NCI-H345 treated with DMSO at 0.1 percent for 48 hours (cell line): ENCODE data around the gene TGFB2.
A peak's percentile ranks its signal among the peaks of the same experiment; 100 is the strongest.

Source experiments
- DNase-seq: peaks from one replicate; lab custom pipeline; 2025; ENCODE audit not compliant: unreplicated experiment; lab: John Stamatoyannopoulos, UW

Gene TGFB2

DNA sequence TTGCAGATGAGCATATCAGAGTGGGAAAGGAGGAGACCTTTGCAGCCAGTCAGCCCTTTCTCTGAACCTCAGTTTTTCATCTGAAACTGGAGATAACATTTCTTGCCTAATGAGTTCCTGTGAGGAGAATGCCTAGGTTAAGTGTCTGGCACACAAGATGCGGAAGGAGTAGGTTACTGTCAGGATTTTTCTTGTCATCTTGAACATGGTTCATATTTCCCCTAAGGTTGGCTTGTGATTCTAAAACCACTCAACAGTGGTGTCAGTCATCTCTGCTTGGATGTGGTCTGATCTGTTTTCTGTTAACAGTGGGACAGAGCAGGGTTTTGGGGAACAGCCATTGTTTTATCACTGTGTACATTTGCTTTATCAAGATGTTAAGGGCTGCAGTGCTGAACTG lies 70.6 kb downstream of the TGFB2 start:
- DNase-seq, result no peak

DNA sequence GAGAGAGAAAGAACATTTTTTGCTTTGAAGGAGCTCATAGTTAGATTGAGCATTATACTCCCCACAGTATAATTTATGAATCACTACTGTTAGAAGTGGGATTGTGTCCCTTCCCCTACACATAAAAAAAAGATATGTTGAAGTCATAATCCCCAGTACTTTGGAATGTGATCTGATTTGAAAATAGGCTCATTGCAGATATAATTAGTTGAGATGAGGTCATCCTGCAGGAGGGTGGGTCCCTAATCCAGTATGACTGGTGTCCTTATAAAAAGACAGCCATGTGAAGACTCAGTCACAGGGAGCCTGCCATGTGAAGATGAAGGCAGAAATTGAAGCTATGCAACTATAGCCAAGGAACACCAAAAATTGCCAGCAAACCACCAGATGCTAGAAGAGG lies 76.4 kb downstream of the TGFB2 start:
- no peak for DNase-seq

DNA sequence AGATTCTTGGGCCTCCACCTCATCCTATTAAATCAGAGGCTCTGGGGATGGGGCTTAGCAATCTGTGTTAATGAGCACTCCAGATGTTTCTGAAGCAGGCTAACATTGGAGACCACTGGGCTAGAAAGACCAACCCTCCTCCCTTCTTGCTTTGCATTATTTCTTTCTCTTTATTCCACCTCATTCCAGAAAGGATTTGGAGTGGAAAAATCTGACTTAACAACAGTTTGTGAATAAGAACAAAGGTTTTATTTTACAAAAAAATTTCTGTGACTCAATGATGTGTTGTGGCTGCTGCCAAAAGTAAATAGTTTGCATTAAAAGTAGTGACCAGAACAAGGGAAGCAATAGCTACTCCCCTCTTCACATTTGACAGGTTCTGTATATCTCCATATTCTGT lies 79.4 kb downstream of the TGFB2 start:
- no peak for DNase-seq

DNA sequence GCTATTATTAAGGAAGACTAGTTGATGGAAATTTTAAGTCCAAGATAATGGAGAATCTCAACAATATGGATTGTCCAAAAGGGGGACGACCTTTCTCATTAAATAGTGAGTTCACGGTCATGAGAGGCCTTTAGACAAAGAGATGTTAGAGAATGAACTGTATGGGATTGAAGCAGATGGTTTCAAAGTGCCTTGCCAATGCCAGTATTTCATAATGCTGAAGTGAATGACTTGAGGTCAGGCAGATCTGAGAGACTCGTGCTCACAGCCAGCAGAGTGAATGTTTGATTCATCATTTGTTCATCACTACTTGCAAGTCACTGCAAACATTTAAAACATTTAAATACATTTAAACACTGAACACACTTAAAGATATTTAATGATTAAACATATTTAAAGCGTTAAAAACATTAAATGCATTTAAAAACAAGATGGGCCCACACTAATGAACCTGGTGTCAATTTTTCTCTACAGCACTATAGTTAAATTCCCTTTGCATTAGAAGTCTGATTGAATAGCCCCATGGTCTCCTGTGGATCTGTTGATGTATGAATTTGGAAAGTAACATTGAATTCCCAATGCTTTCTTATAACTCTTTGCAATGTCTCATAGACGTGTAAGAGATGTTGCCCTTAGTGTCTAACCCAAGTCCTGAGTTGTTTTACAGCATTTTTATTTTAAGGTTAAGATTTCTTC lies 80.7 kb downstream of the TGFB2 start:
- DNase-seq, result no peak

GRCh38 chr1:218426343-218426657 lies 81.2 kb downstream of the TGFB2 start:
- peak; percentile 3 for DNase-seq

- no peak for DNase-seq
These were observed 84.2 kb downstream of the TGFB2 start for GRCh38 chr1:218429301-218429700.

- no peak for DNase-seq
These were observed 85.2 kb downstream of the TGFB2 start for GRCh38 chr1:218430346-218430745.

DNA sequence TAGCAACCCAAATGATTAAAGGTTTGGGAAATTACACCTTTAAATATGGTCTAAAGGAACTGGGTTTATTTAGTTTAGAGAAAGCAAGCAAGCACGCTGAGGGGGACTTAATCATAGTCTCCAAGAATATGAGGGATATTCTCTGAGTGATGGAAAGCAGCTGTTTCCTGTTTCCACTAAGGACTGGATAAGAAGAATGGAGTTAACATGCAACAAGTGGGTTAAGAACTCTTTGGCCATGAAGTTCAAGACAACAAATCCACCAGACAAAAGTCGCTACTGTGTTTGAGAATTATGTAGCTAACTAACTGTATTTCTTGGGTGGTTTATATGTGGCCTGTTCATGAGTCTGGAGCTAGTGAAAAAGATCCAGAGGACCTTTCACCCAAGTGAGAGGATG lies 85.7 kb downstream of the TGFB2 start:
- no peak for DNase-seq

- no peak for DNase-seq
These were observed 86.3 kb downstream of the TGFB2 start for GRCh38 chr1:218431476-218431875.

- no peak for DNase-seq
These were observed 88.6 kb downstream of the TGFB2 start for GRCh38 chr1:218433744-218434143.

GRCh38 chr1:218435528-218435927 lies 90.4 kb downstream of the TGFB2 start:
- DNase-seq, result no peak

DNA sequence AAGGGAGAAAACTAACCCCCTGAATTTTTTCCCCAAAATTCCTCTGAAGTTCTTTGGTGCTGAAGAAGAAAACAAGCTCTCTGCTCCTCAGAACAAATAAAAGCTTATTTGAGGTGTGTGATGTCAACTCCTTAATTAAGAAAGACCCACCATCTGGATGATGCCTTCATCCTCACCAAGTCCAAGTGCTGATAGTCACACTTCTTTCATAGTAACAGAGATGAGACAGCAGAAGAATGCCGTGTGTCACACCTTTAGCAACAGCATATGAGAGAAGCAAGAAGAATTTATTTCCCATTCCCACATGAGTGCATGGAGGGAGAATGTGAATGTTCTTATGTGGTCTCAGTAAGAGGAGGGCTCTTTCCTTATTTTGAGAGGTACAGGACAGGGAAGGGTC lies 91.2 kb downstream of the TGFB2 start:
- no peak for DNase-seq

- peak; percentile 50 for DNase-seq
These were observed 91.9 kb downstream of the TGFB2 start for GRCh38 chr1:218436997-218437396.

DNA sequence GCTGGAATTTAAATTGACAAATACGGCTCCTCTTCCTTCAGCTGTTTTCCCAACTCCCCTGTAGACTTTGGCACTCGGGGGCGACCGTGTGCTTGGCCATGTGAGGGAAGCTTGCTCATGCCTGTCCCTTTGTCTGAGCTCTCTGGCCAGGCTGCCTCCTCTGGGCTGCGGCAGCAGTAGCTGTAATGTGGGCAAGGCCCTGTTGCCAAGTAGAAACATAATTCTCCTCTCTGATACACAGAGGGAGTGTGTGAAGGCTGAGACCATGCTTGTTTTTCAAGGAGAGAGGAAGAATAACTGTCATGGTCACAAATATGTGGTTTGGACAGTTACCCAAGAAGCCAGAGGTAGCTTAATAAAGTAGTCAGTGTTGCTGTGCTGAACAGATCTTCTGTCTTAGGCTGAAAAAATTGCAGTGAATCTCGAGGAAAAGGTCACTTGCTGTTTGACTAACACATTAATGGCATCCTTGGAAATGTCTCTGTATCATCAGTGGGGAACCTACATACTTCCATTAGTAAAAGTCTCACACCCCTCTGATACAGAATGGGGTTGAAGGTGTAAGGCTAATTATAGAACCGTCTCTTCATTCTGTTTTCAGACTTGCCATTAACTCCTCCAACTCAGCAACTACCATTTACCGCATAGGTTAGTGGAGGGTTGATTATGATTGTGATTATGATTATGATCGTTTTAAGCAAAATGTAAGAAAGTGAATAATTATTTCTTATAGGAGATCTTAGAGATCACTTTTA lies 94.6 kb downstream of the TGFB2 start:
- DNase-seq, result no peak

- no peak for DNase-seq
These were observed 98.1 kb downstream of the TGFB2 start for GRCh38 chr1:218443255-218443654.

DNA sequence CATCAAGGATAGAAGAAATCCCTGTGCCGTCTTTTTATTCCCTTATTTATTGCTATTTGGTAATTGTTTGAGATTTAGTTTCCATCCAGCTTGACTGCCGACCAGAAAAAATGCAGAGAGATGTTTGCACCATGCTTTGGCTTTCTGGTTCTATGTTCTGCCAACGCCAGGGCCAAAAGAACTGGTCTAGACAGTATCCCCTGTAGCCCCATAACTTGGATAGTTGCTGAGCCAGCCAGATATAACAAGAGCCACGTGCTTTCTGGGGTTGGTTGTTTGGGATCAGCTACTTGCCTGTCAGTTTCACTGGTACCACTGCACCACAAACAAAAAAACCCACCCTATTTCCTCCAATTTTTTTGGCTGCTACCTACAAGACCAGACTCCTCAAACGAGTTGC lies 99.0 kb downstream of the TGFB2 start:
- no peak for DNase-seq

GRCh38 chr1:218444588-218444987 lies 99.5 kb downstream of the TGFB2 start:
- DNase-seq, result no peak

DNA sequence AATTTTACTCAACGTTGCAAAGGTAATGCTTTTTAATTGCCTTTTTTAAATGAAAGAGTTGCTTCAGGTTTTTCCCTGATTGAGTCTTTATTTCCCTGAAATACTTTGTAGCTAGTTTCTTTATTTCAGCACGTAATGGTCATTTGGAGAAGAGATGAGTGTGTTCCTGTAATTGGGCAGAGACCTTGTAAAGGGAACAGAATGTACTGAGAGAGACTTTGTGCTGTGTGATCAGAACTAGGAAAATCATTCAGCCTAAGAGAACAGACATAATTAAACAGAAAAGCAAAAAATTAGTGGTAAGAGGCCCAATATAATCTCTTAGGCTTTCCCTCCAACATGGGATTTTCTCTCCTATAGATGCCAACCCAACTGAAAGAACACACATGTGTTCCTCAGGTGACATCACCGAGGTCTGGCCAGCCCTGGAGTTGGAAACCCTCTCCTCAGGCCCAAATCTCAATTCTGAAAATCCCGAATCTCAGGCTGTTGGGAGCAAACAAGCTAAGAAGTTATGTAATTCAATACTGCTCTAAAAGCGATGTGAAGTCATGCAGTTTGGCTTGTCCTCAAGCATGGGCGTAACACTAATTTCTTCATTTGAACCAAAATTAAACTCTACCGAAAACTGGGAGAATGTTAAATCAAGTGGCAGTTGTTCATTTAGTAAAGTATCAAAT lies 102.0 kb downstream of the TGFB2 start:
- no peak for DNase-seq

DNA sequence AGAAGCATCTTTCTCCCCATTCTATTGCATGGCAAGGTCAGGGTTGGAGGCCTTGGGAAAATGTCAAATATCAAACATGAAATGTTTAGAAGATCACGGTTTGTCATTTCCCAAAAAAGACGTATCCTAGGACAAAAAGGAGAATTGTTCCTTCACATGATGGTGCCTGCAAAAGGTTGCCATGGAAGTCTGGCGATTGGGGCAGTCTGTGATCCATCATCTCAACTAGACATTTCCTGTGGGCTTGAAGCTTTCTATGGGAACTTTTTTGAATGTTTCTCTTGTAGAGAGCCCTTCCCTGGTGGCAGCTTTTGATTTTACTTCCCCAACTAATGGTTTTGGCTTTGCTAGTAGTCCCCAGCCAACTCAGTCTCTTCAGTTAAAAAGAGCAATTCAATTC lies 106.3 kb downstream of the TGFB2 start:
- DNase-seq, result no peak

DNA sequence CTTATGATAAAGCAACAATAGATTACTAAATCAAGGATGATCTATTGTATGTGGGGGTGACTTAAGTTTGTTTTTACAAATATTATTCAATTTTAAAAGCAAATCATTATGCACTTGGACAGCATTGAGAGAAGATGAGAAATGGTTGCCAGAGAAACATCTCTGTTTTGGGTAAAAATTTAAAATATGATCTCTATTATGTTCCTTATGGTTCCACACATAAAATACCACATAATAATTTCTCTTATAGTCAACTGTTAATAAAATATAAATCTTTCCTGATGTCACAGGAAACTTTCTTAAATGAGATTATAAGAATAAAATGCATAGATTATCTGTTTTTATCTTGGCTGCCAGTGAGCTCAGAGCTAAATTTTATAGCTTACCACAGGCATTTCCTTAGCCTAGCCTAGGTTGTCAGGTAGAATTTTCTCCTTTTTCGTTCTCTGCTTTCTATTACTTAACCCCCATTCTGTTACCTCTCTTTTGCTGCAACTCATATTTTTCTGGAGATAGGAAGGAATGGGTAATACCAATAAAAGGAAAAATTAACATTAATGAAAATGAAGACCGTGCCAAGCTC lies 109.7 kb downstream of the TGFB2 start:
- DNase-seq, result no peak

GRCh38 chr1:218456444-218456843 lies 111.3 kb downstream of the TGFB2 start:
- no peak for DNase-seq

DNA sequence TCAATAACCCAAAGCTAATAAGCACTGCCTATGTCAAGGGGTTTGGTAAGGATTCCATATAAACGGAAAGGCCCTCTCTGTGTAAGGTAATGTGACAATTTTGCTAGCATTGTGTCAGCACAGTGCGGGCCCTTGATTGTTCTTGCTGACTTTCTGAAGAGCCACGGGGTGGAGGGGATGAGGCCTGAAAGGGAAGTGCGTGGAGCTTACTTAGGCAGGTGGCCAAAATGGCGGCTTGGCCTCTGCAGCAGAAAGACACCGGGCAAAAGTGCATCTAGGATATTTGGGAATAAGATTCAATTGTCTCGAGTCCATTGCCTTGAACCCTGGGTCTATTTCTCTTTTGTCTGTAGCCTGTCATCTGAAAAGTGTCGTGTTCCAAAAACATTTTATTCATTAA lies 114.3 kb downstream of the TGFB2 start:
- DNase-seq, result no peak
